HL-60 (cell line): Measurements from ENCODE around the gene EXOSC2.

Source experiments
- GABPA ChIP-seq: IDR thresholded peaks from 2 replicates; pipeline ENCODE4 v1.6.1; 2012; ENCODE audit warnings: low read depth
- POLR2AphosphoS5 ChIP-seq: IDR thresholded peaks from 2 replicates; pipeline ENCODE4 v1.6.1; 2012; ENCODE audit warnings: low read depth
- TF ChIP-seq, protein P1 (sequence below): IDR thresholded peaks from one replicate; pipeline ENCODE4 v1.5.1; 2011; ENCODE audit warnings: low read length, control low read depth, inconsistent platforms; ENCODE audit not compliant: insufficient read depth

GRCh38 chr9:130741831-130742449 lies 48.4 kb downstream of the EXOSC2 start:
- TF ChIP-seq, protein P1, sequence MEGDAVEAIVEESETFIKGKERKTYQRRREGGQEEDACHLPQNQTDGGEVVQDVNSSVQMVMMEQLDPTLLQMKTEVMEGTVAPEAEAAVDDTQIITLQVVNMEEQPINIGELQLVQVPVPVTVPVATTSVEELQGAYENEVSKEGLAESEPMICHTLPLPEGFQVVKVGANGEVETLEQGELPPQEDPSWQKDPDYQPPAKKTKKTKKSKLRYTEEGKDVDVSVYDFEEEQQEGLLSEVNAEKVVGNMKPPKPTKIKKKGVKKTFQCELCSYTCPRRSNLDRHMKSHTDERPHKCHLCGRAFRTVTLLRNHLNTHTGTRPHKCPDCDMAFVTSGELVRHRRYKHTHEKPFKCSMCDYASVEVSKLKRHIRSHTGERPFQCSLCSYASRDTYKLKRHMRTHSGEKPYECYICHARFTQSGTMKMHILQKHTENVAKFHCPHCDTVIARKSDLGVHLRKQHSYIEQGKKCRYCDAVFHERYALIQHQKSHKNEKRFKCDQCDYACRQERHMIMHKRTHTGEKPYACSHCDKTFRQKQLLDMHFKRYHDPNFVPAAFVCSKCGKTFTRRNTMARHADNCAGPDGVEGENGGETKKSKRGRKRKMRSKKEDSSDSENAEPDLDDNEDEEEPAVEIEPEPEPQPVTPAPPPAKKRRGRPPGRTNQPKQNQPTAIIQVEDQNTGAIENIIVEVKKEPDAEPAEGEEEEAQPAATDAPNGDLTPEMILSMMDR, result no peak
- no peak for TF ChIP-seq GABPA
- no peak for TF ChIP-seq POLR2AphosphoS5
